GM12891 (cell line): ENCODE results near the gene MTA2.

ENCODE experiments used
- POLR2A ChIP-seq: IDR thresholded peaks from 2 replicates; pipeline ENCODE4 v1.6.1; 2011; ENCODE audit warnings: low read depth, low read length, control low read depth
- SPI1 ChIP-seq: IDR thresholded peaks from 2 replicates; pipeline ENCODE4 v1.6.1; 2011; ENCODE audit warnings: low read depth, low read length, control low read depth

- TF ChIP-seq SPI1 (no peak), POLR2A (no peak)
Measured at GRCh38 chr11:62580959-62581715, 20.5 kb downstream of the MTA2 start.
